ENCODE data around the gene HSDL2.

HSDL2 gene

GRCh38 chr9:112447283-112447761, 67.4 kb downstream of the HSDL2 start:
- H3K4me1 ChIP-seq (ENCODE audit: insufficient read depth, poor library complexity, severe bottlenecking): peaks cover 6% of the 10 kb centered on the region
- TF ChIP-seq CTCF (IDR thresholded peaks at IDR 0.05; ENCODE audit: poor library complexity, severe bottlenecking): no peak
- no peak overlapping the region for H3K4me3 ChIP-seq (ENCODE audit: severe bottlenecking)
- H3K27me3 ChIP-seq (ENCODE audit: insufficient read depth, poor library complexity, severe bottlenecking): no peaks in the 10 kb centered on the region
- H3K36me3 ChIP-seq (ENCODE audit: low read depth): peaks cover 27% of the 10 kb centered on the region
- H3K27ac ChIP-seq (ENCODE audit: poor library complexity, severe bottlenecking): no peak overlapping the region
- no peaks in the 10 kb centered on the region for H3K9me3 ChIP-seq (ENCODE audit: severe bottlenecking)
- ATAC-seq (ENCODE audit: low read depth) (peak; percentile 46), DNase-seq (ENCODE audit: low spot score) (no peak)

- Histone ChIP-seq H3K4me1 (ENCODE audit: insufficient read depth, poor library complexity, severe bottlenecking) (no peaks in the 10 kb centered on the region), H3K4me3 (ENCODE audit: severe bottlenecking) (no peak overlapping the region), H3K27me3 (ENCODE audit: insufficient read depth, poor library complexity, severe bottlenecking) (no peaks in the 10 kb centered on the region), H3K27ac (ENCODE audit: poor library complexity, severe bottlenecking) (no peak overlapping the region), H3K9me3 (ENCODE audit: severe bottlenecking) (no peaks in the 10 kb centered on the region), H3K36me3 (ENCODE audit: low read depth) (peaks cover 53% of the 10 kb centered on the region)
- no peak for DNase-seq (ENCODE audit: low spot score)
- no peak for TF ChIP-seq CTCF (IDR thresholded peaks at IDR 0.05; ENCODE audit: poor library complexity, severe bottlenecking)
- ATAC-seq (ENCODE audit: low read depth): no peak
Measured at GRCh38 chr9:112462855-112463254, 82.9 kb downstream of the HSDL2 start.

GRCh38 chr9:112465352-112465751, 85.4 kb downstream of the HSDL2 start:
- DNase-seq (ENCODE audit: low spot score): no peak

GRCh38 chr9:112472996-112473395, 93.1 kb downstream of the HSDL2 start:
- DNase-seq (ENCODE audit: low spot score): no peak
- no peak for TF ChIP-seq CTCF (IDR thresholded peaks at IDR 0.05; ENCODE audit: poor library complexity, severe bottlenecking)

More at GRCh38 chr9:112465352-112465751, 85.4 kb downstream of the HSDL2 start:
- no peaks in the 10 kb centered on the region for H3K9me3 ChIP-seq (ENCODE audit: severe bottlenecking)
- TF ChIP-seq CTCF (IDR thresholded peaks at IDR 0.05; ENCODE audit: poor library complexity, severe bottlenecking): no peak
- no peaks in the 10 kb centered on the region for H3K4me1 ChIP-seq (ENCODE audit: insufficient read depth, poor library complexity, severe bottlenecking)
- H3K27me3 ChIP-seq (ENCODE audit: insufficient read depth, poor library complexity, severe bottlenecking): no peaks in the 10 kb centered on the region
- no peak overlapping the region for H3K4me3 ChIP-seq (ENCODE audit: severe bottlenecking)
- no peak for ATAC-seq (ENCODE audit: low read depth)
- H3K36me3 ChIP-seq (ENCODE audit: low read depth): peaks cover 48% of the 10 kb centered on the region
- no peak overlapping the region for H3K27ac ChIP-seq (ENCODE audit: poor library complexity, severe bottlenecking)

GRCh38 chr9:112473986-112474385, 94.1 kb downstream of the HSDL2 start:
- H3K27ac ChIP-seq (ENCODE audit: poor library complexity, severe bottlenecking): no peak overlapping the region
- TF ChIP-seq CTCF (IDR thresholded peaks at IDR 0.05; ENCODE audit: poor library complexity, severe bottlenecking): no peak
- H3K9me3 ChIP-seq (ENCODE audit: severe bottlenecking): no peaks in the 10 kb centered on the region
- peaks cover 15% of the 10 kb centered on the region for H3K36me3 ChIP-seq (ENCODE audit: low read depth)
- no peaks in the 10 kb centered on the region for H3K4me1 ChIP-seq (ENCODE audit: insufficient read depth, poor library complexity, severe bottlenecking)
- ATAC-seq (ENCODE audit: low read depth) (no peak), DNase-seq (ENCODE audit: low spot score) (no peak)
- no peak overlapping the region for H3K4me3 ChIP-seq (ENCODE audit: severe bottlenecking)
- no peaks in the 10 kb centered on the region for H3K27me3 ChIP-seq (ENCODE audit: insufficient read depth, poor library complexity, severe bottlenecking)

More at GRCh38 chr9:112472996-112473395, 93.1 kb downstream of the HSDL2 start:
- H3K36me3 ChIP-seq (ENCODE audit: low read depth): peaks cover 15% of the 10 kb centered on the region
- H3K27me3 ChIP-seq (ENCODE audit: insufficient read depth, poor library complexity, severe bottlenecking): no peaks in the 10 kb centered on the region
- no peak for ATAC-seq (ENCODE audit: low read depth)
- no peaks in the 10 kb centered on the region for H3K4me1 ChIP-seq (ENCODE audit: insufficient read depth, poor library complexity, severe bottlenecking)
- H3K27ac ChIP-seq (ENCODE audit: poor library complexity, severe bottlenecking): no peak overlapping the region
- no peaks in the 10 kb centered on the region for H3K9me3 ChIP-seq (ENCODE audit: severe bottlenecking)
- H3K4me3 ChIP-seq (ENCODE audit: severe bottlenecking): no peak overlapping the region

Measured in RWPE2 (cell line).